Transverse colon (tissue), 4 donors: ENCODE data around the gene SPAG6.

ENCODE experiments used
- EP300 ChIP-seq: sonication (generic); formaldehyde crosslinking; IDR thresholded peaks from one replicate; pipeline ENCODE4 v1.6.1; 2017; ENCODE audit warnings: antibody characterized with exemption, low read depth
- POLR2A ChIP-seq: fragments of 450-650 bp; IDR thresholded peaks from one replicate; pipeline ENCODE4 v1.6.1; 2016; ENCODE audit warnings: antibody characterized with exemption, mild to moderate bottlenecking, moderate library complexity
- POLR2AphosphoS5 ChIP-seq, 3 donors: sonication (generic); formaldehyde crosslinking; IDR thresholded peaks; one replicate each; pipeline ENCODE4 v1.6.1; 2016; ENCODE audit warnings: antibody characterized with exemption in 3 of 3
- TF ChIP-seq, protein P1 (sequence below), 5 experiments: fragments of 200-600 bp in 3 of 5; fragments of 450-650 bp in 2 of 5; sonication (generic) in 3 of 5; IDR thresholded peaks; 1 replicate in 2 of 5; 2 replicates in 3 of 5; pipeline ENCODE4 v1.5.1; 2016 to 2017; ENCODE audit warnings: antibody characterized with exemption in 5 of 5, inconsistent platforms in 3 of 5, mild to moderate bottlenecking in 2 of 5, moderate library complexity in 1 of 5

GRCh38 chr10:22379059-22379458 is 33.8 kb downstream of the SPAG6 start:
- TF ChIP-seq, protein P1, sequence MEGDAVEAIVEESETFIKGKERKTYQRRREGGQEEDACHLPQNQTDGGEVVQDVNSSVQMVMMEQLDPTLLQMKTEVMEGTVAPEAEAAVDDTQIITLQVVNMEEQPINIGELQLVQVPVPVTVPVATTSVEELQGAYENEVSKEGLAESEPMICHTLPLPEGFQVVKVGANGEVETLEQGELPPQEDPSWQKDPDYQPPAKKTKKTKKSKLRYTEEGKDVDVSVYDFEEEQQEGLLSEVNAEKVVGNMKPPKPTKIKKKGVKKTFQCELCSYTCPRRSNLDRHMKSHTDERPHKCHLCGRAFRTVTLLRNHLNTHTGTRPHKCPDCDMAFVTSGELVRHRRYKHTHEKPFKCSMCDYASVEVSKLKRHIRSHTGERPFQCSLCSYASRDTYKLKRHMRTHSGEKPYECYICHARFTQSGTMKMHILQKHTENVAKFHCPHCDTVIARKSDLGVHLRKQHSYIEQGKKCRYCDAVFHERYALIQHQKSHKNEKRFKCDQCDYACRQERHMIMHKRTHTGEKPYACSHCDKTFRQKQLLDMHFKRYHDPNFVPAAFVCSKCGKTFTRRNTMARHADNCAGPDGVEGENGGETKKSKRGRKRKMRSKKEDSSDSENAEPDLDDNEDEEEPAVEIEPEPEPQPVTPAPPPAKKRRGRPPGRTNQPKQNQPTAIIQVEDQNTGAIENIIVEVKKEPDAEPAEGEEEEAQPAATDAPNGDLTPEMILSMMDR (IDR thresholded peaks at IDR 0.05) = no peak
- TF ChIP-seq POLR2A (no peak), POLR2AphosphoS5 (IDR thresholded peaks at IDR 0.05) (no peak), EP300 (no peak)
